ENCODE measurements around the gene CFAP46.
"Not testable (repeated sequence)": the region's sequence is repeated elsewhere in the genome, so short reads cannot be mapped to it uniquely, and the experiment has no call there.

Gene CFAP46

GRCh38 chr10:132798403-132798802 lies 144.0 kb downstream of the CFAP46 start:
- H3K27me3 ChIP-seq (ENCODE audit: insufficient read depth, low read depth, severe bottlenecking), result no peaks in the 10 kb centered on the region
- no peak overlapping the region for H3K27ac ChIP-seq
- no peak for DNase-seq
- TF ChIP-seq CTCF (IDR thresholded peaks at IDR 0.05; ENCODE audit: low read depth, low read length), result no peak
- no peak overlapping the region for H3K4me3 ChIP-seq (ENCODE audit: low read depth, low read length)
- no peaks in the 10 kb centered on the region for H3K36me3 ChIP-seq
- H3K9me3 ChIP-seq (ENCODE audit: severe bottlenecking), result no peaks in the 10 kb centered on the region

DNA sequence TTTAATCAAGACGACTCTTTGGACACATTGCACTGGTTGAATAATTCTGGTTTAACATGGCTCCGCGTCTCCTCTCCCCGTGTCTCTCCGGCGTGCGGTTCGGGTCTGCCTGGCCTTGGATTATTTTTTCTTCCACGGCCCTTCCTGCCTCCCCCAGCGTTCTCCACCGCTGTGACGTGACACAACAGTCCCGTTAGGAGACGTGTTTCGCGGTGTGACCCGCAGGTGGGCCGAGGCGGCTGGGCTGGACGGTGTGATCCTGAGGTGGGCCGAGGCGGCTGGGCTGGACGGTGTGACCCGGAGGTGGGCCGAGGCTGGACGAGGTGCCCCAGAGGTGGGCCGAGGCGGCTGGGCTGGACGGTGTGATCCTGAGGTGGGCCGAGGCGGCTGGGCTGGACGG lies 144.4 kb downstream of the CFAP46 start:
- H3K36me3 ChIP-seq; H3K9me3 ChIP-seq (ENCODE audit: severe bottlenecking); H3K27ac ChIP-seq; H3K27me3 ChIP-seq (ENCODE audit: insufficient read depth, low read depth, severe bottlenecking); DNase-seq; H3K4me3 ChIP-seq (ENCODE audit: low read depth, low read length): not testable (repeated sequence)

DNA sequence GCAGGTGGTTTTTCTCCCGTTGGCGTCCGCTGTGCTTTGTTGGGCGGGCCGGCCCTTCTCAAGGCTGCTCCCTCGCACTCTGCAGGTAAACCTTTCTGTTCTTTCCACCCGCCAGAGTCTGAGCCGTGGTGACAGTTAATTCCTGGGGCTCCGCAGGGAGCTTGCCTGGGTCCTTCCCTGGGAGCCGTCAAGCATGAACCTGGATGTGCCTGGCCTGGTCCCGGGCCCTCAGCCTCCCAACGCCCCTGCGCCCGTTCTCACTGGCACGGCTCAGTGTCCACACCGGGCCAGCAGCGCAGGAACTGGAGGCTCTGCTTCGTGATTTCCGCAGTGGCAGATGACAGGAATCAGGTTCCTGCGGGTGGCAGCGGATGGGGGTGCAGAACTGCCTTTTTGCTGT lies 145.5 kb downstream of the CFAP46 start:
- no peak overlapping the region for H3K27ac ChIP-seq
- no peaks in the 10 kb centered on the region for H3K27me3 ChIP-seq (ENCODE audit: insufficient read depth, low read depth, severe bottlenecking)
- TF ChIP-seq CTCF (IDR thresholded peaks at IDR 0.05; ENCODE audit: low read depth, low read length), result no peak
- no peak for DNase-seq
- H3K36me3 ChIP-seq, result no peaks in the 10 kb centered on the region
- H3K4me3 ChIP-seq (ENCODE audit: low read depth, low read length), result no peak overlapping the region
- no peaks in the 10 kb centered on the region for H3K9me3 ChIP-seq (ENCODE audit: severe bottlenecking)

DNA sequence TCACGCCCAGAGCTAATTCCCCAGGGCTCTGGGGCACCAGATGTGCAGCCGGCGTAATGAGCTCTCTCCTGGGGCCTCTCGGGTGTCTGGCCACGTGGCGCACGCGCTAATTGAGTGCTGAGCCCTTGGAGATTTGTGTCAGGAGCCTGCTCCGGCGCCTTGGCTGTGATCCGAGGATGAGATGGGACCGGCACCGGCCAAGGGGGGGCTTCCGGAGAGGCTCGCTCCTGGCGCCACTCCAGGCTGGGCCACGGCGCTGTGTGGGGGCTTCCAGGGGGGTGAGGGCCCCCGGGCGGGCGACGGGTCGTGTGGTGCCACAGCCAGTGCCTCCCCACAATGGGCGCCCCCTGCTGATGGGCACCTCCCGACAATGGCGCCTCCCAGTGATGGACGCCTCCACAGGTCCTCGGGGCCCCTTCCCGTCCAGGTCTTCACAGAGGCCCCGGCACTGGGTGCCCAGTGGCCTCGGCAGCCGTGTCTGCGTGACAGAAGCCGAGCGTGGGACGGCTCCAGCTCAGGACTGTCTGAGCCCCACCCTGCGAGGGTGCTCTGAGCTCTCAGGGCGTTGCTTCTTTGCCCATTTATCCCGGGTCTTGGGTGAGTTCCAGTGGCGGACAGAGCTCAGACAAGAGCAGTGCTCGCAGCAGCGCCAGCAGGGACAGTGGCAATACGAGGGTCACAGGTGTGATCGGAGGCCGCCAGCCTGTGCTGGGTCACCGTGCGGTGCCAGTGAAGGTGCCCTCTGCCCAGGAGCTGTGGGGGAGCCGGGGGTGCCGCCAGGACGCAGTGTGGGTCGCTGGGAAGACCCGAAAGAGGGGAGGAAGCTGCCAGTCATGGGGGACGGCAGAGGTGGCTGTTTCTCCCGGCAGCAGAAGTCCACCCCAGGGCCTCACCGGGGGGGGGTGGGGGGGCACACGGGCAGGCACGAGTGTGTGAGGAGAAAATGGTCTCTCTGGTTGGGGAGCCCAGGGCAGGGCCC lies 148.2 kb downstream of the CFAP46 start:
- Histone ChIP-seq H3K9me3 (ENCODE audit: severe bottlenecking) (no peaks in the 10 kb centered on the region), H3K27me3 (ENCODE audit: insufficient read depth, low read depth, severe bottlenecking) (peaks cover 8% of the 10 kb centered on the region), H3K36me3 (no peaks in the 10 kb centered on the region), H3K27ac (no peak overlapping the region), H3K4me3 (ENCODE audit: low read depth, low read length) (peak overlapping the region; percentile 12; the same call in 1 of the 2 replicates)
- peak; percentile 57 for TF ChIP-seq CTCF (IDR thresholded peaks at IDR 0.05; ENCODE audit: low read depth, low read length)
- DNase-seq, result peak; percentile 90

- Histone ChIP-seq H3K27me3 (ENCODE audit: insufficient read depth, low read depth, severe bottlenecking) (peaks cover 18% of the 10 kb centered on the region), H3K27ac (no peak overlapping the region), H3K9me3 (ENCODE audit: severe bottlenecking) (no peaks in the 10 kb centered on the region), H3K4me3 (ENCODE audit: low read depth, low read length) (no peak overlapping the region), H3K36me3 (no peaks in the 10 kb centered on the region)
- DNase-seq, result no peak
- peak; percentile 31 for TF ChIP-seq CTCF (IDR thresholded peaks at IDR 0.05; ENCODE audit: low read depth, low read length)
Observed at GRCh38 chr10:132793213-132793612, 149.2 kb downstream of the CFAP46 start.

DNA sequence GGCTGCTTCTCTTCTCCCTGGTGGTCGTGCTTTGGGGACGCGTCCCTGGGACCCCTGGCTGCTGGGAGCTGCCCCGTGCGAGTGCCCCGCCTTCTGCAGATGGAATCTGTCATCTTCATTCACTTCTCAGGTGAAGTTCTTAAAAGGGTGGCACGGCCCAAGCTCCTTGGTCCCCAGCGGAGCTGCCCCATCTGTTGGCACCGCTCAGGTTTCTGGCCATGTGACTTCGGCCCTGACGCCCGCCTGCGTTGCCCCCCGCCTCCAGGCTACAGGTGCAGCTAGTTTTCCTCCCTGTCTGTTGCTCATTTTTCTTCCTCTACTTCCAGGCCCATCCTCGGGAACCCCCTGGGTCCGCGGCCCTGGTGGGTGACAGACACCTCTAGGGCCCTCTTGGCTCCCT lies 149.6 kb downstream of the CFAP46 start:
- Histone ChIP-seq H3K27me3 (ENCODE audit: insufficient read depth, low read depth, severe bottlenecking) (peaks cover 22% of the 10 kb centered on the region), H3K27ac (no peak overlapping the region), H3K9me3 (ENCODE audit: severe bottlenecking) (no peaks in the 10 kb centered on the region), H3K4me3 (ENCODE audit: low read depth, low read length) (no peak overlapping the region), H3K36me3 (no peaks in the 10 kb centered on the region)
- DNase-seq, result no peak
- no peak for TF ChIP-seq CTCF (IDR thresholded peaks at IDR 0.05; ENCODE audit: low read depth, low read length)

DNA sequence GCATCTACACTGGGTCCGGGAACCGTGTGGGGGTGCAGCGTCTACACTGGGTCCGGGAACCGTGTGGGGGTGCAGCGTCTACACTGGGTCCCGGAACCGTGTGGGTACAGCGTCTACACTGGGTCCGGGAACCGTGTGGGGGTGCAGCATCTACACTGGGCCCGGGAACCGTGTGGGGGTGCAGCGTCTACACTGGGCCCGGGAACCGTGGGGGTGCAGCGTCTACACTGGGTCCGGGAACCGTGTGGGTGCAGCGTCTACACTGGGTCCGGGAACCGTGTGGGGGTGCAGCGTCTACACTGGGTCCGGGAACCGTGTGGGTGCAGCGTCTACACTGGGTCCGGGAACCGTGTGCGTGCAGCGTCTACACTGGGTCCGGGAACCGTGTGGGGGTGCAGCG lies 150.3 kb downstream of the CFAP46 start:
- not testable (repeated sequence) for H3K36me3 ChIP-seq; DNase-seq; H3K27ac ChIP-seq; H3K4me3 ChIP-seq (ENCODE audit: low read depth, low read length); H3K9me3 ChIP-seq (ENCODE audit: severe bottlenecking)
- peaks cover 27% of the 10 kb centered on the region for H3K27me3 ChIP-seq (ENCODE audit: insufficient read depth, low read depth, severe bottlenecking)
